CD4-positive, alpha-beta T cell treated with Interleukin-4 for 1 hour (primary cell): Measurements from ENCODE around the gene CHRNB1.

Experiments
- DNase-seq, 2 donors: peaks; one replicate each; pipeline ENCODE4 v3.0.0-alpha.2; 2020 to 2022

Gene CHRNB1, protein sequence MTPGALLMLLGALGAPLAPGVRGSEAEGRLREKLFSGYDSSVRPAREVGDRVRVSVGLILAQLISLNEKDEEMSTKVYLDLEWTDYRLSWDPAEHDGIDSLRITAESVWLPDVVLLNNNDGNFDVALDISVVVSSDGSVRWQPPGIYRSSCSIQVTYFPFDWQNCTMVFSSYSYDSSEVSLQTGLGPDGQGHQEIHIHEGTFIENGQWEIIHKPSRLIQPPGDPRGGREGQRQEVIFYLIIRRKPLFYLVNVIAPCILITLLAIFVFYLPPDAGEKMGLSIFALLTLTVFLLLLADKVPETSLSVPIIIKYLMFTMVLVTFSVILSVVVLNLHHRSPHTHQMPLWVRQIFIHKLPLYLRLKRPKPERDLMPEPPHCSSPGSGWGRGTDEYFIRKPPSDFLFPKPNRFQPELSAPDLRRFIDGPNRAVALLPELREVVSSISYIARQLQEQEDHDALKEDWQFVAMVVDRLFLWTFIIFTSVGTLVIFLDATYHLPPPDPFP

GRCh38 chr17:7444682-7445618 lies at the start of gene CHRNB1:
TSS of gene CHRNB1 (plus strand) at chr17:7445061. CDS start at chr17:7445128, 67 bp downstream.
- DNase-seq = peak in 1 of 2 donors; percentile 50

GRCh38 chr17:7396147-7396546 lies 48.7 kb upstream of the CHRNB1 start:
- no peak for DNase-seq

- no peak for DNase-seq
These were observed 46.2 kb upstream of the CHRNB1 start for GRCh38 chr17:7398612-7399011.

- DNase-seq = peak in 1 of 2 donors; percentile 15
These were observed 41.7 kb upstream of the CHRNB1 start for GRCh38 chr17:7403043-7403726.

DNA sequence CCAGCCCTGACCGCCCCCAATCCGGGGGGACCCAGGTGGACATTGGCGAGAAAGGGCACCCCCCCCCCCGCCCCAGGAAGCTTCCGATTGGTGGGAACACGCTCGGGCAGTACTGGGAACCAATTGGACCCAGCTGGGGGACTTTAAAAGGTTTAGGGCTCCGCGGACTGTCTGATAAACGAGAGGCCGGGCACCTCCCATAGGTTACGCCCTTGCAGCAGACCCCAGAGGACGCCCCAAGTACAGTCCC lies 41.2 kb upstream of the CHRNB1 start:
- DNase-seq = no peak

GRCh38 chr17:7403977-7404736 lies 40.7 kb upstream of the CHRNB1 start, which contains the start of gene TMEM256:
TSS of gene TMEM256 (minus strand) at chr17:7404097. CDS start at chr17:7404084, 13 bp downstream.
- peak; percentile 97 to 98 for DNase-seq

DNA sequence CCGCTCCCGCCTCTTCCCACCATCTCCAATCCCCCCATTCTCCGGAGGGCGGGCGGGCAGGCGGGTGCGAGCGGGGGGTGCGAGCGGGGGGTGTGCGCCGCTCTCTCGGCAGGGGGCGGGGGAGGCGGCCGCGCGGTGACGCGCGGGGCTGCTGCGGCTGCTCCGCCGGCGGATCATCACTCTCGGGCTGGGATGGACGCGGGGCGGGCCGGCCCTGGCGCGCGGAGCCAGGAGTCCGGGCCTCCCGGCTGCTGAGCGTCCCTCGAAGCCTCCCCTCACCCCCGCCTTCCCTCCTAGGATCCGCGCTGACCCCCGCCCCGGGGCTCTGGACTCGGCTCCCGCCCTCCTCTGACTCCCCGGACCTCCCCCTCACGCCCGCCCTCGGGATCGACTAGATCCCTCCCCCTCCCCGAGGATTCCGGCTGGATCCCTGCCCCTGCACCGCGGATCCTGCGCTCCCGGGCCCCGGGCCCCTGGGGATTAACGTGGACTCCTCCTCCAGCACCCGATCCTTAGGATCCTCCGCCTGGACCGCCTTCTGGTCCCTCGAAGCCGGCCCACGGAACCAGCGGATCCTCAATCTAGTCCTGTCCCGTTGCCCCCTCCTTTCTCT lies 40.0 kb upstream of the CHRNB1 start:
- peak in 1 of 2 donors; percentile 73 for DNase-seq

DNA sequence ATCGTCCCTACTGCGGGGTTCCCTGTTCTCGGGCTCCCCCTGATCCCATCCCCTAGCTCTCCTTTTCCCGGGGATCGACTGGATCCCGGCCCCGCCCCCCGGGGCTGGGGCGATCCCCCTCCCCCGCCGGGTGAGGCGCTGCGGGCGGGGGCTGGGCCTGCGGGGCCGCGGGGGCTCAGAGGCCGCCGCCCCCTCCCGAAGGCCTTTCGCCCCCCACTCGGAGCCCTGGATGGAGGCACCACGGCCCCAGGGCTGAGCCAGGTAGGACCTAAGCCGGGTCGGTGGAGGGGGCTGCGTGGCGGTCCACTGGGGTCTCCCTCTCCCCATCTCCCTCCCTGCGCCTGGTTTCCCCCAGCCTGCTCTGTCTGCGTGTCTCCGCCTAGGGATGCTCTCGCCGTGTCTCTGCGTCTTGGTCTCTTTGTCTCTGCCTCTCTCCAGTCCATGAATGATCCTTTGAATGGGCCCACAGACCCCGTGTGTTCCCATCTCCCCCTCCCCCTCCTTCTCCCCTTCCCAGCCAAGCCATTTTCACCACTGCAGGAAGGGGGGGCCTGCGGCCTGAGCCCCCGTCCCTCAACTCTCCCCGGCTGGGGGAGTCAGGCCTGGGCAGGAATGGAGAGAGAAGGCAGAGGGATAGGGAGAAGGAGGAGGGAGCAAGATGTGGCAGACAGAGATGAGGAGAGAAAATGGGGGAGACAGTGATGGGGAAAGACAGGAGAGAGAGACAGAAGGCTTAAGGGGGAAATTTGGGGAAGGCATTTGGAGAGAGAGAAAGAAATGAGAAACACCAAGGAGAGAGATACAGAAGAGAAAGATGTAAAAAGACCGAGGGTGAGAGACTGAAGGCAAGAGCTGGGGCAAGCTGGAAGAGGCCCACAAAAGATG lies 39.3 kb upstream of the CHRNB1 start:
- DNase-seq = no peak

- DNase-seq = no peak
These were observed 38.5 kb upstream of the CHRNB1 start for GRCh38 chr17:7406235-7406825.

DNA sequence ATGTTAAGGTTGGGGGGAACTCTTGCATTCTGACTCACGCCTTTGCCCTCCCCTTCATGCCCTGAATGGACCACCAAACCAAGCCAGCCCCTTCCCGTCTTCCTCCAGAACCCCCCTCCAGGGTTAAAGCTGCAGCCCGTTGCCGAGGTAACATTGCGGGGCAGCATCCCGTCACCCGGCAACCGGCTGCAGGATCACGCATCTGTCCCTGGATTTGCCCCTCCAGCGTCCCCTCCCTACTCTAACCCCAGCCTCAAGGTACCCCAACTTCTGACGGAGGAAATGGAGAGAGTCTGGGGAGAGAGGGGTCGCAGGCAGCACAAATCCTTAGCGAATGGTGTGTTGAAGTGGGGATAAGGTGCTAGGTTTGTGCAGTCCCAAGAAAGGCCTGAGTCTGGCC lies 37.8 kb upstream of the CHRNB1 start:
- no peak for DNase-seq

DNA sequence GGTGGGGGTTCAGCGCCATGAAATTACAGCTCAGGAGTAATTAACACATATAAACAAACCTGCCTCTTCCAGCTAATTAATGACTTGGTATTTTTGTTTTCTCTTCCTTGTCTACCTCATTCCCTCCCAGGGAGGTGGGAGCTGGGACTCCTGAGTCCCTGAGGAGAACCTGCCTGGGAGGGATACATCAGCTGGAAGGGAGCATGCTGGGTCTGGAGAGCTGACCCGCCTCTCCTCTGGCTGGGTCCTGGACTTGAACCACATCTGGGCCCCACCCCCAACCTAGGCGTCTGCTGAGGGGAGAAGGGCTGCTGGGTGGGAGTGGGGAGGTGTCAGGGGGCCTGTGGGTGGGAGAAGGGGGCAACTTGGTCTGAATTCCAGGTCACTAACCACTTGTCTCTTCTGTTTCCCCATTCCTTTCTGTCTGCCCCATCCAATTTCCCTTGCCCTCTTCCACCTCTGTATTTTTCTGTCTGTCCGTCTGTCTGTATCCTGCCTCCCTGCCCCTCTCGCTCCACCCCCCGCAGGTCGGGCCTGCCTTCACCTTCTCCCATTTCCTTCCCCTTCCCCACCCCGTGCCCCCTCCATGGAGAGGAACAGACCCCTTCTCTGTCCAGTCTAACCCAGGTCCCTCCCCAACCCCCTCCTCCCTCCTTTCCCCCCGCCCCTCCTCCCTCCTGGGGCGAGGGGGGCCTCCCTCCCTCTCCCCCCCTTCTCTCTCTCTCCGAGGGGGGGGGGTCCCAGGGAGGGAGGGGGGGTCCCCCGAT lies 37.2 kb upstream of the CHRNB1 start, which contains the start of gene NLGN2:
TSS of gene NLGN2 (plus strand) at position 361 of the 767 bp plus-strand sequence. CDS start 411 bp downstream, outside the sequence.
- no peak for DNase-seq

- peak; percentile 45 to 46 for DNase-seq
These were observed 36.6 kb upstream of the CHRNB1 start for GRCh38 chr17:7408252-7408727.

GRCh38 chr17:7408863-7409262 lies 36.0 kb upstream of the CHRNB1 start:
- no peak for DNase-seq

GRCh38 chr17:7409716-7410115 lies 35.1 kb upstream of the CHRNB1 start:
- DNase-seq = no peak

- no peak for DNase-seq
These were observed 34.0 kb upstream of the CHRNB1 start for GRCh38 chr17:7410634-7411426.

DNA sequence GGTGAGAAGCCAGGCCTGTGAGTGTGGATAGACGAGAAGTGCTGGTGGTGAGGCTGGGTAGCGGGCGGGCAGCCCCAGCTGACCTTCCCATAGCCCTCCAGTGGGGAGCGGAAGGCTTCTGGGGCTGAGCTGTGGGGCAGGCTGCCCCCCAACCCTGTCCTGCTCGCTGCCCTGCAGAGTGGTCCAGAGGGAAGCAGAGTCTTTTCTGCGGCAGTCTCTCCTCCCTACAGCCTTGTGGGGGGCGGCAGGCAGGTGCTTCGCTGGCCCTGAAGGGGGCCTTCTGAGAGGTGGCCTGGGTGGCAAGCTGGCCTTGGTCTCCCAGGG lies 33.5 kb upstream of the CHRNB1 start:
- DNase-seq = no peak

- no peak for DNase-seq
These were observed 31.4 kb upstream of the CHRNB1 start for GRCh38 chr17:7413346-7413985.

DNA sequence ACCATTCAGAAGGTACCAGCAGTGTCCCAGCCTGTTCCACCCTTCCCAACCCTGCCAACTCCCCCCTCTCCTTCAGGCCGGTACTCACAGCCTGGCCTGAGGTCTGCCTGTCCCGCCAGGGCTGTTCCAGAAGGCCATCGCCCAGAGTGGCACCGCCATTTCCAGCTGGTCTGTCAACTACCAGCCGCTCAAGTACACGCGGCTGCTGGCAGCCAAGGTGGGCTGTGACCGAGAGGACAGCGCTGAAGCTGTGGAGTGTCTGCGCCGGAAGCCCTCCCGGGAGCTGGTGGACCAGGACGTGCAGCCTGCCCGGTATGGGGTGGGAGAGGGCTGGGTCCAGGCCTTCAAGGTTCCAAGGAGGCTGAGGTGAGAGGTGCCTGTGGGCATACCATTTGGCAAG lies 30.0 kb upstream of the CHRNB1 start:
- DNase-seq = no peak
